Skin epidermis (tissue), 12 donors: ENCODE results near the gene OTUD5.
"Not testable (repeated sequence)": the region's sequence is repeated elsewhere in the genome, so short reads cannot be mapped to it uniquely, and the experiment has no call there.

ENCODE experiments used
- H3K27ac ChIP-seq, 21 experiments: fragments of 200-600 bp; sonication (generic) in 11 of 21; one replicate each; pipeline ENCODE4 v1.5.0; 2020; ENCODE audit warnings: mild to moderate bottlenecking in 3 of 21, inconsistent platforms in 2 of 21, moderate library complexity in 2 of 21
- H3K4me3 ChIP-seq, 7 experiments: fragments of 200-600 bp; sonication (generic) in 2 of 7; one replicate each; pipeline ENCODE4 v1.5.0; 2020; ENCODE audit warnings: inconsistent platforms in 2 of 7, mild to moderate bottlenecking in 2 of 7, moderate library complexity in 1 of 7

Gene OTUD5

GRCh38 chrX:48896611-48897011 lies 60.8 kb downstream of the OTUD5 start:
- Histone ChIP-seq H3K27ac (peak overlapping the region in 18 of 21 experiments; percentile 80 to 95 (median 90)), H3K4me3 (peak overlapping the region; percentile 58 to 71 (median 61))

DNA sequence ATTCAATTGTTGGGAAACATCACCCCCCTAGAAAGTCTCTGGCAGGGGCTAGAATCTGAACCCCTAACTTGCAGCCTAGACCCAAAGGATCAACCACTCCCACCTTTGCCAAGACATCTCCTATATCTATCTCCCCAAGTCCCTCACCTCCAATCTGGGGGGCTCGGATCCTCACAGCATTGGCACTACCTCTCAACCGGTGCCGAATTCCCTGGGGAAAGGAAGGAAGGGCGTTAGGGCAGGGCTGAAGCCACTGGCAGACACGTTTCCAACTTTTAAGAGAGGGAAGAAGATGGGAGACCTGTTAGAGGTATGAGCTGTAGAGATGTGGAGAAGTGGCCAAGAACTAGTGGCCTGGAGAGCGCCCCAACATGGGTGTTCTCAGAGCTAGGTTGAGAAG lies 62.5 kb downstream of the OTUD5 start:
- Histone ChIP-seq H3K4me3 (no peak overlapping the region), H3K27ac (no peak overlapping the region)

DNA sequence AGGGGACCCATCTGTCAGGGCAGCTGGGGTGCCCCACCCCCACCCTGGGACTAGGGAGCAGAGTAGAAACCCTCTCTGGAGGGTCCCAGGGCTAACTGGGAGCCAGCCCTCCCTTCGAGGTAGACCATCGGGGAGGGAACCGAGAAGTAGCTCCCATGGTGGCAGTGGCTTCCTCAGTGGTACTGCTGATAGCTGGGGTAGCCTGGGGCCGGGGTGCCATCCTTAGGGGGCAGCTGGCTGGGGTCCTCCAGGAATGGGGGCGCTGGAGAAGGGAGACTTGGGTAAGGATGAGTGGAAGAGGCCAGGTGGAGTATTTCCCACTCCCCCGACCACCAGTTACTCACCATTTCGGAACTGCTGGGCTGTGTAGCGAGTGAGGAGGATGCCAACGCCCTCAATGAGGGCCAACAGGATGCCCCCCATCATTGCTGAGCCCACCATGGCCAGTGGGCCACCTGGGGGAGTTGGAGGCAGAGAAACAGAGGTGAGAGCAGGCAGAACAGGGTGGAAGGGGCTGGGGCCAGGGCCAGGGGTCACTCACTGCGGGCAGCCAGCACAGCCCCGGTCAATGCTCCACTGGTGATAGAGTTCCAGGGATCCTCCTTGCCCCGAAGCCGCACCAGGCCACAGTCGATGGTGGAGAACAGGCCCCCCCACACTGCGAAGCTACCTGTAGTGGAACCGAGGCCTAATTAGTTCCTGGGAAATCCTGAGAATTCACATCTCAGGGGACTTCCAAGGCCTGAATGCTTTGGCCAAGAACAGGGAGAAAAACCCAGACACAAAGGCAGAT lies 63.7 kb downstream of the OTUD5 start:
- no peak overlapping the region for H3K4me3 ChIP-seq
- no peak overlapping the region for H3K27ac ChIP-seq

- H3K4me3 ChIP-seq: no peak overlapping the region
- H3K27ac ChIP-seq: no peak overlapping the region
These were observed 64.5 kb downstream of the OTUD5 start for GRCh38 chrX:48892896-48893295.

GRCh38 chrX:48891402-48892288 lies 65.8 kb downstream of the OTUD5 start:
- peak overlapping the region in 17 of 21 experiments; percentile 18 to 86 (median 71) for H3K27ac ChIP-seq
- H3K4me3 ChIP-seq: peak overlapping the region; percentile 46 to 64 (median 51)

DNA sequence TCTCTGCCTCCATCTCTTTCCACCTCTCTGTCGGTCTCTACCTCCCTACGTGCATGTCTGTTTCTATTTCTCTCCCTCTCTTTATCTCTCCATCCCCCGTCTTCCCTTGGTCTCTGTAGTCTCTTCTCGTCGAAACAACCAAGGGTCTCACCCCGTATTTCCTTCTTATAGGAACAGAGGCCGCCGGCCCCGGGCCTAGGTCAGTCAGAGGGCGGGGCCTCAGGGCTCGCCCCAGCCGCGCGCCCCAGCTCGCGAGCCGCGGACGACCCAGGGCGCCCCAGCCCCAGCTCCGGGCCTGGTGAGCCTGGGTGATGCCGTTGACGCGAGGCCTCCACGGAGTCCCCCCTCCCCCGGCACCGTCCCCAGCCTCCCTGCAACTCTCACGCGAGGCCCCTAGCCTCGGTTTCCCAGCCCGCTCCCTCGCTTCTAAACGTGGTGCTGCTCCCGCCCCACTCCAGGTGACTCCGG lies 66.4 kb downstream of the OTUD5 start:
- Histone ChIP-seq H3K4me3 (peak overlapping the region; percentile 46 to 64 (median 51)), H3K27ac (peak overlapping the region in 17 of 21 experiments; percentile 18 to 86 (median 71))

DNA sequence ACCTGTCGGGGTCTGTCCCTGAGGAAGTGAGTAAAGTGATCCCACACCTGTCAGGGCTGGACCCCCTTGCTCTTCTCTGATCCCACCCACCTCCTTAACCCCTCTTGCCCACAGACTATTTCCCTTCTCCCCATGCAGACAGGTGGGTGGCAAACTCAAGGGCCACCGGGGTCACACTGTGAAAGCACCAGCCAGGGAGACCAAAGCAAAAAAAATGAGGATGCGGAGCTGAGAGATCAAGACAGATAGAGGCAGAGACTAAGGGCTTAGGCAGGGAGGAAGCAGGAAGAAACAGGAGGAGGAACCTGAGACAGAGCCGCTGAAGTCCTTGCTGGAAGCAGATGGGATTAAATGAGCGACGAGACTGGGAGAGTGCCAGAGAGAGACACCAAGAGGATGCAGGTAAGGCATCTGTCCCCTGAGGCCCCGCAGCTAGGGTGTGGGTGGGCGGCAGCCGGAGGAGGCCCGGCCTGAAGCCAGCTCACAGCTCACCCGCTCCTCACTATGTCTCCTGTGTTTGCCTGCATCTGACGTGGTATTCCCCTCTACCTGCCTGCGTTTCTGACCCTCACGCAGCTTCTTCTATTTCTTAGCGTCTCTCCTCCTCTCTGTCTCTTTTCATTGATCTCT lies 67.0 kb downstream of the OTUD5 start:
- Histone ChIP-seq H3K27ac (peak overlapping the region in 7 of 21 experiments; percentile 6 to 86 (median 75)), H3K4me3 (peak overlapping the region in 6 of 7 experiments; percentile 46 to 64 (median 50))

DNA sequence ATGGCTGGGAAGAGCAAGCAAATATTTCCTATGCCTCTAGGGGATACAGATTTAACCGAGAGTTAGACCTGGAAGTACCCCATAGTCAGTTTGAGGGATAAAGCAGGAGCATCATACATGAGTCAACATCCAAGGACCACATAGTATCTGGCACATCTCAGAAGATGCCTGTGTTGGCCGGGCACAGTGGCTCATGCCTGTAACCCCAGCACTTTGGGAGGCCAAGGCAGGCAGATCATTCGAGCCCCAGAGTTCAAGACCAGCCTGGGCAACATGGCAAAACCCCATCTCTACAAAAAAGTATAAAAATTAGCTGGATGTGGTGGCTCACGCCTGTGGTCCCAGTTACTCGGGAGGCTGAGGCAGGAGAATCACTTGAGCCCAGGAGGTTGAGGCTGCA lies 70.8 kb downstream of the OTUD5 start:
- H3K4me3 ChIP-seq: not testable (repeated sequence)

DNA sequence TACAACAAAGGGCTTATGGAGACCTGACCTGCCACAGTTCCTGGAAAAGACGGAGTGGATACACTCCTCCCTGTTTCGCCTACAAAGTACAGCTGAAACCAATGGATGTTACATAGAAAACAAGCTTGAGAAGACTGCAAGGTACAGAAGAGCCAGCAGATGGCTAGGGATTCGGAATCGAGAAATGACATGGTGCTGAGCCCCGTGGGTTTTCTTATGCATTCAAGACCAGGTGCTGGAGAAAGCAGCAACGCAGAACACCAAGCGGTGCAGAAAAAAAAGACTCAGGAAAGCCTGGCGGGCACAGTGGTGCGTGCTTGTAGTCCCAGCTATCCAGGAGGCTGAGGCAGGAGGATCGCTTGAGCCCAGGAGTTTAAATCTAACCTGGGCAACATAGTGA lies 73.7 kb downstream of the OTUD5 start:
- no peak overlapping the region for H3K27ac ChIP-seq
- no peak overlapping the region for H3K4me3 ChIP-seq

More for the DNA sequence above, 70.8 kb downstream of the OTUD5 start:
- H3K27ac ChIP-seq: not testable (repeated sequence)

GRCh38 chrX:48876944-48877343 lies 80.5 kb downstream of the OTUD5 start:
- H3K27ac ChIP-seq, H3K4me3 ChIP-seq: not testable (repeated sequence)
